ENCODE results near the gene ANGPTL2. TPM values are rescaled to one million over a fixed set of nuclear protein-coding genes. Genes with fewer than 3 reads are reported as not detected.

ANGPTL2 gene
- total and polyA plus RNA-seq, 2 of the 4 experiments (the other 2 are of a cell fraction): 9.5 to 25.1 TPM

DNA sequence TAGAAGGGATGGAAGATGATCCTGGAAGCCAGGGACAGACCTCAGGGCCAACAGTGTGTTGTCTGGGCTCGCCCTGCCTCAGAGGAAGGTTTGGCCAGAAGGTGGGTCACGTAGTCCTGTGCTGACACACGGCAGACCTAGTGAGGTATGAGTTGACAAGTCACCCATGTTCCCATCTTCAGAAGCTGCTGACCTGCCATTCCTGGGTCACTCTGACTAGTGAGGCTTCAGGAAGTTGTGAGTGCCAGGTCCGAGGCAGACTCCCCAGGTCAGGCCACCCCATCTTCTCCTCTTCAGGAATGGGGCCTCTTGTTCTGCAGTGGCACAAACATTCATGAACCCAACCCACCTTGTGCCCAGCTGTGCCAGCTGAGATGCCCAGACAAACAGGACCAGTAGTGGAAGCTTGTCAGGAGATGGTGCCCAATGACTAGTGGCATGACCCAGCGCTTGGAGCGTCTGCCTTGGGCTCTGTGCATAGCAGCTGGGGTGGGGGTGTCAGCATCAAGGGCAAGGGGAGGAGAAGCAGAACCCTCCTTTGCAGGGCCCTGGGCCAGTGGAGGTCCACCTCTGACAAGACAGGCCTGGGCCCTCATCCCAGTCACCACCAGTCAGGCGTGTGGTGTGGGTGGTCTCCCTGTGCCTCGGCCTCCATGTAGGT, 16.8 kb upstream of the ANGPTL2 start:
- peaks cover 0 to 4% of the 10 kb centered on the region in 2 experiments; a peak in 1 of 4 replicates for H3K79me1 ChIP-seq (ENCODE audit: low read depth in 1 of 2, low read length in 2 of 2)
- no peaks in the 10 kb centered on the region for H3K9me3 ChIP-seq (ENCODE audit: control insufficient read depth, insufficient read depth, low read length)
- H3K4me1 ChIP-seq (ENCODE audit: control insufficient read depth, insufficient read depth, low read length): peaks cover 10% of the 10 kb centered on the region
- TF ChIP-seq MAZ (IDR thresholded peaks at IDR 0.05; ENCODE audit: borderline replicate concordance, low read depth, low read length) (no peak), SMC3 (IDR thresholded peaks at IDR 0.05; ENCODE audit: low read depth, low read length) (no peak)
- no peak overlapping the region for H3K18ac ChIP-seq (ENCODE audit: low read depth, low read length)
- ATAC-seq (ENCODE audit: low read depth): no peak
- no peak overlapping the region for H2BK120ac ChIP-seq (ENCODE audit: low read depth, low read length)
- no peak overlapping the region for H3K9ac ChIP-seq (ENCODE audit: low read depth, low read length)
- H3K4me2 ChIP-seq (ENCODE audit: low read depth, low read length): no peak overlapping the region
- H3K23ac ChIP-seq (ENCODE audit: low read depth, low read length): no peak overlapping the region
- H3K27ac ChIP-seq (ENCODE audit: insufficient read depth, low read length): no peak overlapping the region
- 0 out of 2 replicates have a peak overlapping the region, but pooled peaks have one; percentile 31 for H2AK5ac ChIP-seq (ENCODE audit: low read depth, low read length)
- no peak overlapping the region for H3K4me3 ChIP-seq (ENCODE audit: insufficient read depth, low read depth, low read length)
- 100% methylated on average over 3 of the region's 8 CpGs; no CpG with 5 or more reads in 1 of the 2 experiments for WGBS, 2 experiments (ENCODE audit: extremely low coverage in 2 of 2, insufficient read length in 1 of 2)
- DNase-seq: no peak
- no peak overlapping the region for H2BK15ac ChIP-seq (ENCODE audit: low read depth, low read length)
- H2BK5ac ChIP-seq (ENCODE audit: low read depth, low read length, poor library complexity, severe bottlenecking): no peak overlapping the region
- H3K9me1 ChIP-seq (ENCODE audit: insufficient read depth, low read length): peaks cover 8% of the 10 kb centered on the region
- intact Hi-C loops (cut with micrococcal nuclease) (no loop called here), in situ Hi-C loops (cut with MboI; ENCODE audit: low sequenced_read_pairs) (no loop called here), dilution Hi-C loops (cut with HindIII; ENCODE audit: low sequenced_read_pairs, unreplicated experiment) (no loop called here)
- BruUV-seq (replicated peaks): no TSS peak
- H4K8ac ChIP-seq (ENCODE audit: low read depth in 2 of 2, low read length in 2 of 2): no peak overlapping the region
- no peaks in the 10 kb centered on the region for H4K20me1 ChIP-seq (ENCODE audit: insufficient read depth, low read length)
- no peaks in the 10 kb centered on the region for H3K36me3 ChIP-seq (ENCODE audit: control insufficient read depth, insufficient read depth, low read length)
- H2AFZ ChIP-seq (replicated peaks; ENCODE audit: low read length, poor library complexity): no peak overlapping the region
- ChIA-PET CTCF (no interaction called here), POLR2A (ENCODE audit: unreplicated experiment) (no interaction called here)
- no peak overlapping the region for H2BK20ac ChIP-seq (ENCODE audit: low read depth, low read length)
- H3K56ac ChIP-seq (ENCODE audit: extremely low read depth, insufficient read depth, low read length): no peak overlapping the region
- H4K5ac ChIP-seq (ENCODE audit: low read depth, low read length): no peak overlapping the region
- no peak overlapping the region for H2AK9ac ChIP-seq (replicated peaks; ENCODE audit: low read depth, low read length, poor library complexity)
- H3K27me3 ChIP-seq (ENCODE audit: control insufficient read depth, insufficient read depth, low read length): peaks cover 4% of the 10 kb centered on the region; the same call in 1 of the 2 replicates
- H4K91ac ChIP-seq (ENCODE audit: insufficient read depth, low read depth, low read length): no peak overlapping the region; the same call in 1 of the 2 replicates
- no peak overlapping the region for H3K14ac ChIP-seq (replicated peaks; ENCODE audit: low read depth, low read length)
- H3K4ac ChIP-seq (ENCODE audit: low read depth, low read length): peak overlapping the region; percentile 56
